Breast epithelium (tissue), 3 donors: Measurements from ENCODE around the gene CAMTA1.

ENCODE experiments used
- POLR2A ChIP-seq: fragments of 450-650 bp; IDR thresholded peaks from one replicate; pipeline ENCODE4 v1.6.1; 2016; ENCODE audit warnings: antibody characterized with exemption, mild to moderate bottlenecking, moderate library complexity
- POLR2AphosphoS5 ChIP-seq, 3 donors: sonication (generic); formaldehyde crosslinking; IDR thresholded peaks; one replicate each; pipeline ENCODE4 v1.6.1; 2017; ENCODE audit warnings: antibody characterized with exemption in 3 of 3
- TF ChIP-seq, protein P1 (sequence below), 3 donors: fragments of 450-650 bp; IDR thresholded peaks; one replicate each; pipeline ENCODE4 v1.5.1; 2016 to 2017; ENCODE audit warnings: antibody characterized with exemption in 3 of 3, mild to moderate bottlenecking in 3 of 3, moderate library complexity in 3 of 3

DNA sequence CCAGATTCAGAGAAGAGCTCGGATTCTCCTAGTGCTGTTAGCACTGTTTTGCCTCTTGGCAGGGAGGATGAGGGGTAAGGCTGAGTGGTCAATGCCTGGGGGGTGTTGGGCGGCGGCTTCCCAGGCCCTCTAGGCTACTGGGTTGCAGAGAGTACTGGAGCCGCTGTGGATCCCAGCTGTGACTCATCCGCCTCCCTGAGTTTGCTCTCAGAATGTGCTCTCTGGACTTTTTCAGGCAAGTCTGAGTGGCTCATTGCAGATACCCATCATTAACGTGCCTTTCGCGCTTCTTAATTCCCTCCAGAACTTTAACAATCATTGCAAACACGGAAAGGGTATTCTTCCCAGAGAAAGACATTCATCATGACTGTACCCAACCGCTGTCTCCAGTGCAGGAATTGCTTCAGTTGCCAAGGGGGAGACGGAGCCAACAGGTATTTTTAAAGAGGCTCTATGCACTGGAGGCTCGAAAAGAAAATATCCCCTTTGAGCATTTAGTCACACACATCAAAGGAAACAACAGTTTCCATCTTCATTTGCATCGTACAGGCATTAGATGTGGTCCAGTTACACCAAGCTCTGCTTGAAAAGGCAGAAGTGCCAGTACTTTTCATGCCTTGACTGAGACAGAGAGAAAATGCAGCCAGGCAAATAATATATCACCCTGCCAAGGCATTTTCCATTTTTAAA lies 14.4 kb upstream of the CAMTA1 start:
- no peak for TF ChIP-seq POLR2AphosphoS5 (IDR thresholded peaks at IDR 0.05)
- TF ChIP-seq, protein P1, sequence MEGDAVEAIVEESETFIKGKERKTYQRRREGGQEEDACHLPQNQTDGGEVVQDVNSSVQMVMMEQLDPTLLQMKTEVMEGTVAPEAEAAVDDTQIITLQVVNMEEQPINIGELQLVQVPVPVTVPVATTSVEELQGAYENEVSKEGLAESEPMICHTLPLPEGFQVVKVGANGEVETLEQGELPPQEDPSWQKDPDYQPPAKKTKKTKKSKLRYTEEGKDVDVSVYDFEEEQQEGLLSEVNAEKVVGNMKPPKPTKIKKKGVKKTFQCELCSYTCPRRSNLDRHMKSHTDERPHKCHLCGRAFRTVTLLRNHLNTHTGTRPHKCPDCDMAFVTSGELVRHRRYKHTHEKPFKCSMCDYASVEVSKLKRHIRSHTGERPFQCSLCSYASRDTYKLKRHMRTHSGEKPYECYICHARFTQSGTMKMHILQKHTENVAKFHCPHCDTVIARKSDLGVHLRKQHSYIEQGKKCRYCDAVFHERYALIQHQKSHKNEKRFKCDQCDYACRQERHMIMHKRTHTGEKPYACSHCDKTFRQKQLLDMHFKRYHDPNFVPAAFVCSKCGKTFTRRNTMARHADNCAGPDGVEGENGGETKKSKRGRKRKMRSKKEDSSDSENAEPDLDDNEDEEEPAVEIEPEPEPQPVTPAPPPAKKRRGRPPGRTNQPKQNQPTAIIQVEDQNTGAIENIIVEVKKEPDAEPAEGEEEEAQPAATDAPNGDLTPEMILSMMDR (IDR thresholded peaks at IDR 0.05): no peak
- no peak for TF ChIP-seq POLR2A
